Measurements from ENCODE around the gene FTHL17.

FTHL17 gene

GRCh38 chrX:31057291-31057690, 14.6 kb downstream of the FTHL17 start:
- TF ChIP-seq CTCF (IDR thresholded peaks at IDR 0.05) (no peak), ZFX (IDR thresholded peaks at IDR 0.05; ENCODE audit: borderline replicate concordance) (no peak)
- no peak overlapping the region for H3K27ac ChIP-seq

- no peak for TF ChIP-seq CTCF (IDR thresholded peaks at IDR 0.05)
- no peak for TF ChIP-seq ZFX (IDR thresholded peaks at IDR 0.05; ENCODE audit: borderline replicate concordance)
- no peak overlapping the region for H3K27ac ChIP-seq
These were observed 18.2 kb downstream of the FTHL17 start for GRCh38 chrX:31053621-31054020.

- TF ChIP-seq ZFX (IDR thresholded peaks at IDR 0.05; ENCODE audit: borderline replicate concordance), result no peak
- TF ChIP-seq CTCF (IDR thresholded peaks at IDR 0.05), result no peak
- H3K27ac ChIP-seq, result no peak overlapping the region
These were observed 32.5 kb downstream of the FTHL17 start for GRCh38 chrX:31039327-31039711.

GRCh38 chrX:31038575-31039326, 33.1 kb downstream of the FTHL17 start:
- H3K27ac ChIP-seq, result no peak overlapping the region
- no peak for TF ChIP-seq ZFX (IDR thresholded peaks at IDR 0.05; ENCODE audit: borderline replicate concordance)
- TF ChIP-seq CTCF (IDR thresholded peaks at IDR 0.05), result peak; percentile 47

- no peak for TF ChIP-seq ZFX (IDR thresholded peaks at IDR 0.05; ENCODE audit: borderline replicate concordance)
- TF ChIP-seq CTCF (IDR thresholded peaks at IDR 0.05), result peak; percentile 60
- H3K27ac ChIP-seq, result no peak overlapping the region
These were observed 34.9 kb downstream of the FTHL17 start for GRCh38 chrX:31036895-31037294.

GRCh38 chrX:31027351-31027750, 44.5 kb downstream of the FTHL17 start:
- no peak overlapping the region for H3K27ac ChIP-seq
- TF ChIP-seq ZFX (IDR thresholded peaks at IDR 0.05; ENCODE audit: borderline replicate concordance), result no peak
- no peak for TF ChIP-seq CTCF (IDR thresholded peaks at IDR 0.05)

GRCh38 chrX:31024866-31025265, 47.0 kb downstream of the FTHL17 start:
- TF ChIP-seq CTCF (IDR thresholded peaks at IDR 0.05), result no peak
- TF ChIP-seq ZFX (IDR thresholded peaks at IDR 0.05; ENCODE audit: borderline replicate concordance), result no peak
- no peak overlapping the region for H3K27ac ChIP-seq
